Activated naive CD4-positive, alpha-beta T cell treated with anti-CD3 and anti-CD28 coated beads, Interleukin-2, amount 50 U/mL, for 24 hours (primary cell): ENCODE measurements around the gene RAB31.
"Not testable (repeated sequence)": the region's sequence is repeated elsewhere in the genome, so short reads cannot be mapped to it uniquely, and the experiment has no call there.

Experiments
- H3K27ac Mint-ChIP-seq: one replicate; pipeline ENCODE4 v1.8.0; 2021; ENCODE audit warnings: mild to moderate bottlenecking, mixed read lengths
- H3K27me3 Mint-ChIP-seq: one replicate; pipeline ENCODE4 v1.8.0; 2021; ENCODE audit warnings: mixed read lengths
- H3K36me3 Mint-ChIP-seq: one replicate; pipeline ENCODE4 v1.8.0; 2021; ENCODE audit warnings: mixed read lengths
- H3K4me1 Mint-ChIP-seq: one replicate; pipeline ENCODE4 v1.8.0; 2021; ENCODE audit warnings: mixed read lengths
- H3K4me3 Mint-ChIP-seq: one replicate; pipeline ENCODE4 v1.8.0; 2021; ENCODE audit warnings: mild to moderate bottlenecking, mixed read lengths
- H3K9me3 Mint-ChIP-seq: one replicate; pipeline ENCODE4 v1.8.0; 2021; ENCODE audit warnings: mixed read lengths

Gene RAB31

DNA sequence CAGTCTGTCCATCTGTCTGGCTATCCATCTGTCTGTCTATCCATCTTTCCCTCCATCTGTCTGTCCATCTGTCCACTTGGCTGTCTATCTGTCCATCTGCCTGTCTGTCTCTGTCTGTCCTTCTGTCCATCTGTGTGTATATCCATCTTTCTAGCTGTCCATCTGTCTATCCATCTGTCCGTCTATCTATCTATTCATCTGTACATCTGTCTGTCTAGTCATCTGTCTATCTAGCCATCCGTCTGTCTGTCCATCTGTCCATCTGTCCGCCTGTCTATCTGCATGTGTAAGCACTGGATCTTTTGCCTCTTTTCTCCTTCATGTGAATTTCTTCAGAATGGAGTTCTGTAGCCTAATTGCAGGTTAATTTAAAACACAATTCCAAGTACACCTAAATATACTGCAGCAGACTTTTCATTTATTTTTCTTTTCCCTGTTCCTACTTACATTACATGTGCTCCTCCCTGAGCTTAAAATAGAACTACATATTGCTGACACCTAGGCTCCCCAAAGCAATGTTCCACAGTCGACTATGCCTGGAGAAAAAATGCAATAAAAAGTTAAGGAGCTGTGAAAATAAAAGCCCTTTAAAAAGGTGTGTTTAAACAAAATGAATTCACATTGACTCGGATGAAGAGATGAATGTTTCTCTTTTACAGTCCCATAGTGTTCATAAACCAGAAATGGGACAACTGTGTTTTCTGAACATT lies 140.2 kb downstream of the RAB31 start:
- Mint-ChIP-seq H3K27me3 (peaks cover 8% of the 10 kb centered on the region), H3K4me3 (no peak overlapping the region), H3K36me3 (no peaks in the 10 kb centered on the region), H3K27ac (no peak overlapping the region), H3K9me3 (no peaks in the 10 kb centered on the region), H3K4me1 (no peaks in the 10 kb centered on the region)

DNA sequence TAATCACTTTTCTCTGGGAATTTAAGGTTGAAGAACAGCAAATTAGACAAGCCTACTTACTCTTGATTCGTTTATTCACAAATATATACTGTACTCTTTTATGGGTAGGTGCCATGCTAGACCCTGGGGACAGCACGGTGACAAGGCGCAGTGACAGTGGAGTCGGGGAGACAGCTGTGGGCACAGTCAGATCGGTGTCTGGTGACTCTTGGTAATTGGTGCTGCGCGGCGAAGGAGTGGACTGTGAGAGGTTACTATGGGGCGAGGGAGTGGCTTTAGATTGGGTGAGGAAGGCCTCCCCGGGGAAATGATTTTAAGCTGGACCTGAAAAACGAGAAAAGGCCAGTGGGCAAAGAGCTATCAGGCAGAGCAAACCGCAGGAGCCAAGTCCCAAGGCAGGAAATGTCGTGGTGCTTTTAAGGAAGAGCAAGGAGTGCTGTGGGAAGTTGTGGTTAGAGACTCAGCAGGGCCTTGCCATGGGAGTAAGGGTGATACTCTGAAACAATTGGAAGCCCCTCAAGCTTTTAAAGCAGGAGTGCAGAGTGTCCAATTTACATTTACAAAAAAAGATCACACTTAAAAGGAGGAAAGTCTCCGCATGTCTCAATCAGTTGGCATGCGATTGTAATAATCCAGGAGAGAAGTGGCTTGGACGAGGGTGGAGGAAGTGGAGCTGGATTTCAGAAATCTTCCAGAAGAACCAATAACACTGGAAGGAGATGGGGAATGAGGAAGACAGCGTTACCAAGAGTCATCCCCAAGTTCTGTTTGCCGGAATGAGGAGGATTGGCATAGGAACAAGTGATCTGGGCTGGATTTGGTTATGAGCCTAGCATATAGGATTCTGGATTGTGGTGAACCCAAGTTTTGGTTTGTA lies 141.5 kb downstream of the RAB31 start:
- Mint-ChIP-seq H3K27ac (no peak overlapping the region), H3K9me3 (no peaks in the 10 kb centered on the region), H3K36me3 (no peaks in the 10 kb centered on the region), H3K4me3 (no peak overlapping the region), H3K4me1 (no peaks in the 10 kb centered on the region), H3K27me3 (peaks cover 3% of the 10 kb centered on the region)

DNA sequence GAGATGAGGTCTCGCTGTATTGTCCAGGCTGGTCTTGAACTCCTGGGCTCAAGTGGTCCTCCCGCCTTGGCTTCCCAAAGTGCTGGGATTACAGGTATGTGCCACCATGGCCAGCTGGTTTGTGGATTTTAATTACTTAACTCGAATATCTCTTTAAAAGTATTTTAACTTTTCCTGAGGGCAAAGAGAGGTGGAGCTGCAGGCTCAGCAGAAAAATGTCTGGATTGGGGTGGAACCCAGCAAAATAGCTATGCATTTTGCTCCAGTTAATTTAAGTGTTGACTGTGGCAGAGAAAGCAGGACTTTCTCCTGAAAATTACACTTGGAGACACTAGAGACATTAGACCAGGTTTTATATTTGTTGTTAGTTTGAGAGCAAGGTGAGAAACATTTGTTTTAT lies 142.2 kb downstream of the RAB31 start:
- Mint-ChIP-seq H3K4me1 (no peaks in the 10 kb centered on the region), H3K36me3 (no peaks in the 10 kb centered on the region), H3K27me3 (peaks cover 3% of the 10 kb centered on the region)

DNA sequence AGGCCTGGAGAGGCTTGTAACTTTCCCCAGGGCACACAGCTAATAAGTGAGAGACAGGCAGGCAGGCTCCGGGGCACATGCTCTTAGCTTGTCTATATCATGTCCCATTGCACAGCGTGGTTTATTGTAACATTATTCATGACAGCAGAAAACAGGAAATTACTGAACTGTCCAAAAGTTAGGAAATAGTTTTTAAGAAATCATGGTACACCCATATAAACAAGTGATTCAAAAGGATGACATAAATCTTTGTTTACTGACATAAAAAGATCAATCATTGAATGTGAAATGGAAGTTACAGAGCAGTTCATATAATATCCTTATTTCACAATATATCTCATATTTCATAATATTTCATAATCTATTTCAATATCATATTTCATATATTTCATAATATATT lies 143.4 kb downstream of the RAB31 start:
- Mint-ChIP-seq H3K9me3 (no peaks in the 10 kb centered on the region), H3K27ac (no peak overlapping the region), H3K4me1 (no peaks in the 10 kb centered on the region), H3K27me3 (peaks cover 3% of the 10 kb centered on the region), H3K4me3 (no peak overlapping the region), H3K36me3 (no peaks in the 10 kb centered on the region)

More for the DNA sequence above, 142.2 kb downstream of the RAB31 start:
- Mint-ChIP-seq H3K4me3 (no peak overlapping the region), H3K27ac (no peak overlapping the region), H3K9me3 (no peaks in the 10 kb centered on the region)

DNA sequence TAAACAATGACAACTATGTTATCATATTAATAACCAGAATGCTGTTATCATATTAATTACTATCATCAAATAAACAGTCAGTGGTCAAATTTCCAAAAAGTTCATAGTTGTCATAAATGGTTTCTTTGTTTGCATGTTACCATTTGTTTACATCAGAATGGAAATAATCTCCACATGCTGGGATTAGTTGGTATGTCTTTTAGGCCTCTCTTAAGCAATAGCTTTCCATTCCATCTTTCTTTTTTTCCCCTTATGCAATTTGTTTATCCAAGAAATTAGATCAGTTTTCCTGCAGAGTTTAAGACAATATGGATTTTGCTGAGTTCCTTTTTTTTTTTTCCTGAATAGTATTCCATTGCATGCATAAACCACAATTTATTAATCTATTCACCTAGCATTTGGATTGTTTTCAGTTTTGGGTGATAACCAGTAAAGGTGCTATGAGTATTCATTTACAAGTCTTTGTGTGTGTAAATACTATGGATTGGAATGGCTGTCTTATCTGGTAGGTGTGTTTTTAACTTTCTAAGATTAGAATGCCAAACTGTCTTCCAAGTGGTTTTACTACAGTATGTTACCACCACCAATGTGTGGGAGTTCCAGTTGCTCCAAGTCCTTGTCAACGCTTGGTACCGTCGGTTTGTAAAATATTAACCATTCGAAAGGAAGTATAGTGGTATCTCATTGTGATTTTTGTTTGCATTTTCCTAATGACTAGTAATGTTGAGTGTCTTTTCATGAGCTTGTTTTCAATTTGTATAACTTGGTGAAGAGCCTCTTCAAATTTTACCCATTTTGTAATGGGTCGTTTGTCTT lies 144.4 kb downstream of the RAB31 start:
- Mint-ChIP-seq H3K36me3 (no peaks in the 10 kb centered on the region), H3K4me3 (no peak overlapping the region), H3K9me3 (no peaks in the 10 kb centered on the region), H3K27me3 (peaks cover 3% of the 10 kb centered on the region), H3K27ac (no peak overlapping the region), H3K4me1 (no peaks in the 10 kb centered on the region)

DNA sequence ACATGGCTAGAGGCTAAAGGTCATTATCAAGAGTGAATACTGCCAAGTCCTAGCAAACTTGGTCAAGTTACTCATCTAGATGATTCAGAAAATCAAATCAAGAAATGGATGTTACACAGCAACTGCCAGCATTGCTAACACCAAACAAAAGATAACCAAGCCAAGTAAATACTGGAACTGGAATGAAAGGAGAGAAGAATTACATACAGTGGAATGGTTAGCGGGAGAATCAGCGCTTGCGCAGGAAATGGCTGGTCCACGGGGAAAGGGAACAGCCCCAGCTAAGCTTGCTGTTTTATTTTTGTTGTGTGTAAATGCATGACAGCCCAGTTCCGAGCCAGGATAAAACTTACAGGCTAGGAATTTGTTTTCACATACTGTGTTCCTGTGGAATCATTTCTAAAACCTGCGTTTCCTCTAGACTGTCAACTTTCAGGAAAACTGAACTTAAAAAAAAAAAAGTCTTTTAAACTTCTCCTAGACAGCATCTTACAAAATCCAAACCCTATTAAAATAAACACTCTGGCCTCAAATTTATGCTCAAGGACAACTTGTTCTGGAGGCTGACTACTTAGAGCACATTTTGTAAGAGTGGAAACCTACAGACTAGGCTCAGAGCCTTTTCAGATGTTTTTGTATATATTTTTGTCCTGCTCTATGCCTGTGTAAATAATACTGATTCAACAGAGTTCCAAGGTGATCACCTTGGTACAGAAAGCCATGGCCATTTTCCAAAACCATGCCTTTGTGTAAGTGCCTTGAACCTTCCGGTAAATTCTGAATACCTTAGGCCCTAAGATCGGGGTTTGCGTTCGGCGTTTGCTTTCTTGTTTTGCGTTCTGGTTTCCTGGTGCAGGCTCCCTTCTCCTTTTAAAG lies 146.9 kb downstream of the RAB31 start:
- Mint-ChIP-seq H3K27ac (no peak overlapping the region), H3K36me3 (no peaks in the 10 kb centered on the region), H3K27me3 (peaks cover 2% of the 10 kb centered on the region), H3K4me3 (no peak overlapping the region), H3K4me1 (no peaks in the 10 kb centered on the region), H3K9me3 (no peaks in the 10 kb centered on the region)

DNA sequence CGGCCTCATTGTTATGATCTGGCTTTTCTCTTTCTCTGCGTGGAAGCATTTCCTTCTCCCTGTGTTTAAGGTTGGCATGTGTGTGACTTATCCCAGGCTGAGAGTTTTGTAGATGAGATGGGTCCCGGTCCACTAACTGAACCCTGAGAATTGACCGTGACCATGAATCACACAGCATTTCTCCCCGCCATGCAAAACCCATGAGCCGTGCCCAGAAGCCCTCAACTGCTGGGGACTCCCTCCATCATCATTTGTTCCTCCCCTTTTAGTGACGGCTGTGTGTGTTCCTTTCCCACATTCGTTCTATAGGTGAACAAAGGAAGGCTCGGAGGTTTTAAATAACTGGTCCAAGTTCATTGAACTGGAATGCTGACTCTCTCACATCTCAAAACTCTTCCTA lies 147.6 kb downstream of the RAB31 start:
- H3K27me3 Mint-ChIP-seq: peaks cover 2% of the 10 kb centered on the region
- no peak overlapping the region for H3K27ac Mint-ChIP-seq
- H3K9me3 Mint-ChIP-seq: no peaks in the 10 kb centered on the region
- H3K4me3 Mint-ChIP-seq: no peak overlapping the region
- no peaks in the 10 kb centered on the region for H3K4me1 Mint-ChIP-seq
- H3K36me3 Mint-ChIP-seq: no peaks in the 10 kb centered on the region

DNA sequence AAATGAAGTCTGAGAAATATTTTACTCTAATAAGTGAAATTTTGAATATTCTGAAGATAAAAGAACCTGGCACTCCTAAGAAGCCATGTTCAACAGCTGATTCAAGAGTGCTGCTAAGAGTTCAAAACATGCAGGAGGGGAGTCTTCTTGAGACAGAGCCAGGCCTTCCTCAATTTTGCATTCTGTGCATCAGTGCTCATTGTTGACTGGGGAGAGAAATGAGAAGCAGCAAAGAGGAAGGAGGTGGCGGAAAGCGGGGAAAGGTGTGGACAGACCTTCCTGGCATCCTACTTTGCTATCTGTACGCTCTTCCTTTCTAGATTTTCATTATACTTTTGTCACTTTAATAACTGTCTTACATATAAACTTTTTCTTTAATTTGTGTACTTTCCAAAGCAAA lies 148.0 kb downstream of the RAB31 start:
- Mint-ChIP-seq H3K36me3 (no peaks in the 10 kb centered on the region), H3K27ac (no peak overlapping the region), H3K4me1 (no peaks in the 10 kb centered on the region), H3K27me3 (peaks cover 2% of the 10 kb centered on the region), H3K4me3 (no peak overlapping the region), H3K9me3 (no peaks in the 10 kb centered on the region)

DNA sequence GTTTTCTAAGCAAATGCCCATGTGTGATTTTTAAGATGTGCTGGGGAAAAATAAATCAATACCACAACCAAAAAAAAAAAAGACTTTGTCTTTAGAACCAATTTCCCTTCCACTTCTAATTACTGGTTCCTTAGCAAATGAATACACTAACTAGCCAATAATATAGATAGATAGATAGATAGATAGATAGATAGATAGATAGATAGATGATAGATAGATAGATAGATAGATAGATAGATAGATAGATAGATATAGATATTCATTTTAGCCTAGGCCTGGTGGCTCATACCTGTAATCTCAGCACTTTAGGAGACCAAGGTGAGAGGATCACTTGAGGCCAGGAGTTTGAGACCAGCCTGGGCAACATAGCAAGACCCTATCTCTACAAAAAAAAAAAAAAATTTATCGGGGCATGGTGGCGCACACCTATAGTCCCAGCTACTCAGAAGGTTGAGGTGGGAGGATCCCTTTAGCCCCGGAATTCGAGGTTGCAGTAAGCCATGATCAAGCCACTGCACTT lies 149.4 kb downstream of the RAB31 start:
- not testable (repeated sequence) for H3K27ac Mint-ChIP-seq, H3K36me3 Mint-ChIP-seq, H3K4me3 Mint-ChIP-seq, H3K27me3 Mint-ChIP-seq, H3K4me1 Mint-ChIP-seq, H3K9me3 Mint-ChIP-seq

DNA sequence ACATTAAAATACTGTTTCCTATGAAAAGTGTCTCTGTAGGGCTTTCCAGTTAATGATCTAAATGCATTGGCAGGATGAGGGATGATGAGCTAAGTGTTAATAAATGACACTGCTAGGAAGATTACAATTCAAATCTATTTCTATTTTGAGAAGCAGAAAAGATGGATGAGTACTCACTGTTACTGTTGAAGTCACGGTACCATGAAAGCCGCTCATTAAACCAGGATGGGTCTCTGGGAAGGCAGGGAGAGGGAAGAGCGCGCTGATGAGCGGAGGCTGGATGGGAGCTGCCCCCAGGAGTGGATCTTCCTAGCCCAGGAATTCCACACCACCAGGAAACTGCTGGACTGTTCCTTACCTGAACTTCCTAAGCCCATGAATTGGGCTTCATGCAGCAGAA lies 150.5 kb downstream of the RAB31 start:
- Mint-ChIP-seq H3K36me3 (no peaks in the 10 kb centered on the region), H3K9me3 (no peaks in the 10 kb centered on the region), H3K27ac (no peak overlapping the region), H3K4me3 (no peak overlapping the region), H3K27me3 (peaks cover 2% of the 10 kb centered on the region), H3K4me1 (no peaks in the 10 kb centered on the region)

DNA sequence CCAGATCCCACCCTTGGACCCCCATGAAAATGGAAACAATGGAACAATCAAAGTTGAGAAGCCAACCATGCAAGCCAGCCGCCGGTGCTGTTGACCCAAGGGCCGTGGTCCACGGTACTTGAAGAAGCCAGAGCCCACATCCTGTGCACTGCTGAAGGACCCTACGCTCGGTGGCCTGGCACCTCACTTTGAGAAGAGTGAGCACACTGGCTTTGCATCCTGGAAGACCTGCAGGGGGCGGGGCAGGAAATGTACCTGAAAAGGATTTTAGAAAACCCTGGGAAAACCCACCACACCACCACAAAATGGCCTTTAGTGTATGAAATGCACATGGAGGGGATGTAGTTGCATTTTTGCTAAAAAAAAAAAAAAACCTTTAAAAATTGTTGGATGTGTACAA lies 151.1 kb downstream of the RAB31 start:
- Mint-ChIP-seq H3K27ac (no peak overlapping the region), H3K27me3 (peaks cover 2% of the 10 kb centered on the region), H3K36me3 (no peaks in the 10 kb centered on the region), H3K4me3 (no peak overlapping the region), H3K9me3 (no peaks in the 10 kb centered on the region), H3K4me1 (no peaks in the 10 kb centered on the region)

DNA sequence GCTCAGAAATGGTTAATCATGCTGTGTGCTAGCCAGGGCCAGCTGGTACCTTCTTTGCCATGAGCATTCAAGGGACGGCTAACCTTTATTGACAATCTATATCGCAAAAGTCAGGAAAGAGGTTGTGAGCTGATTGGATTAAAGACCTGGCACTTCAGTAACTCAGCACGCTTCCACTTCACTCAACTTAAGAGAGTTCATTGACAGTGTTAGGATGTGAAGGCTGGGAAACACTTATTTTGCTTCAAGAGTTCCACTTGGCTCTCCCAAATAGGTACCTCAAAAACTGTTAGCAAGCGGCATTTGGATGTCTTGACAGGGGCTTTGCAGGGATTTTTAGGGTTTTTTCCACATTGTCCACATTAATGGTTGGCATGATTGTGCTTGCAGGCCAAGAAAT lies 152.6 kb downstream of the RAB31 start:
- H3K4me3 Mint-ChIP-seq: no peak overlapping the region
- H3K4me1 Mint-ChIP-seq: no peaks in the 10 kb centered on the region
- H3K9me3 Mint-ChIP-seq: peaks cover 5% of the 10 kb centered on the region
- H3K27me3 Mint-ChIP-seq: peaks cover 2% of the 10 kb centered on the region
- H3K27ac Mint-ChIP-seq: no peak overlapping the region
- peaks cover 4% of the 10 kb centered on the region for H3K36me3 Mint-ChIP-seq

DNA sequence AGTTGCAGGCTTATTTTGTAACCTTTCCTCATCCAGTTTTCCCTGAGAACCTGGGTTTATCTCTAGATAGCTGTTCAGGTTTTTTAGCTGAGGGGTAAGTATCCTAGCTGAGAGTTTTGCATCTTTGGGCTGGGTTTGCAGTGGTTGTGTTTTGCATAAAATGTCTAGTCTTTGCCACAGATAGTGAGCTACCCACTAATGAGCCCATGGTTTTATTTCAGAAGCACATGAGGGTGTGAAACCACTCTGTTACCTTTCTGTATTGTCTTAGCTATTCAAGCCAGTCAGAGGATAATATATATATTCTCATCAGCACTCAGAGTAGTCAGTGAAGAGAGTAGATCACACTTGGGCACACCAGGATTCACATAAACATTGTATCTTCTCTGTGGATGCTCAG lies 153.1 kb downstream of the RAB31 start:
- Mint-ChIP-seq H3K36me3 (peaks cover 7% of the 10 kb centered on the region), H3K9me3 (peaks cover 10% of the 10 kb centered on the region), H3K27ac (no peak overlapping the region), H3K27me3 (peaks cover 2% of the 10 kb centered on the region), H3K4me3 (no peak overlapping the region), H3K4me1 (no peaks in the 10 kb centered on the region)

DNA sequence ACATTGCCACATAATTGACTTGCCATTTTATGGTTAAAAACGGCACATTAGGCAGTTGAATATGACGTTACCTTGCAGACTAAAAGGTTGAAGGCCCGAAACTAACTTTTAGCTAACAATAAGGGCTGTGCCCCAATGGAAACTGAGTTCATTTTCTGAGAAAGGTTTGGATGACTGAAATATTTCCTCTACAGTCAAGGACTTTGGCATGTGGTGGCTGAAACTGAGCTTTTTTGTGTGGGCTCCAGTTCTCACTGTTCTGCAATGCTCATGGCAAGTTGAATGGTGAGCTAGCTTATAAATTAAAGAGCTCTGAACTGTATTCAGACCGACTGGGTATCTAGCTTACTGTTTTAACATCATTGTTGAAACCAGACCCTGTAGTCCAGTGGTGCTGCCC lies 153.8 kb downstream of the RAB31 start:
- Mint-ChIP-seq H3K27ac (no peak overlapping the region), H3K4me1 (no peaks in the 10 kb centered on the region), H3K27me3 (peaks cover 2% of the 10 kb centered on the region), H3K36me3 (peaks cover 7% of the 10 kb centered on the region), H3K4me3 (no peak overlapping the region), H3K9me3 (peaks cover 13% of the 10 kb centered on the region)

DNA sequence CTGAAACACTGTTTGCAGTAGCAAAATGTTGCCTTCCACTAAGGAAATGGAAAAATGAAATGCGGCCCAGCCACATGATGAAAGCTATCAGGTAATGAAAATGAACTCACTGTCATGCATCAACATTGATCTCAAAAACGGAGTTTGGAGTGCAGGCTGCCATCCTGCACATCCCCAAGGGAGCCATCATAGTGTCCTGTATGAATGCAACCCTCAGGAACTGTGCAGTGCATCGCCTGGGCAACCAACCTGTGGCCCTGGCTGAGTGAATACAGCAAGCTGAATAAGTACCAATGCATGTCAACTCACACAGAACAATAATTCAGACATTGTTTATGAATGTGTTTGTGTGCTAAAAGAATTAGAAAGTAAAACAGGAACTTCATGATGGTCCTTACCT lies 154.6 kb downstream of the RAB31 start:
- no peak overlapping the region for H3K27ac Mint-ChIP-seq
- H3K36me3 Mint-ChIP-seq: peaks cover 7% of the 10 kb centered on the region
- H3K4me1 Mint-ChIP-seq: no peaks in the 10 kb centered on the region
- peaks cover 13% of the 10 kb centered on the region for H3K9me3 Mint-ChIP-seq
- H3K27me3 Mint-ChIP-seq: peaks cover 2% of the 10 kb centered on the region
- H3K4me3 Mint-ChIP-seq: no peak overlapping the region
